AG09309 (cell line): Measurements from ENCODE around the gene ZNF740.
"Not testable (repeated sequence)": the region's sequence is repeated elsewhere in the genome, so short reads cannot be mapped to it uniquely, and the experiment has no call there.

Experiments used
- DNase-seq: peaks from one replicate; pipeline ENCODE4 v3.0.0-alpha.2; 2010; ENCODE audit warnings: low read depth
- H3K4me3 ChIP-seq: 2 replicates; pipeline ENCODE4 v1.5.1; 2011; ENCODE audit warnings: mild to moderate bottlenecking, low read depth, low read length, moderate library complexity; ENCODE audit not compliant: control insufficient read depth
- TF ChIP-seq, protein P1 (sequence below): IDR thresholded peaks from 2 replicates; pipeline ENCODE4 v1.5.1; 2011; ENCODE audit warnings: mild to moderate bottlenecking, low read depth, low read length, inconsistent platforms; ENCODE audit not compliant: insufficient read depth, control insufficient read depth; ENCODE audit errors: missing control alignments

Gene ZNF740

DNA sequence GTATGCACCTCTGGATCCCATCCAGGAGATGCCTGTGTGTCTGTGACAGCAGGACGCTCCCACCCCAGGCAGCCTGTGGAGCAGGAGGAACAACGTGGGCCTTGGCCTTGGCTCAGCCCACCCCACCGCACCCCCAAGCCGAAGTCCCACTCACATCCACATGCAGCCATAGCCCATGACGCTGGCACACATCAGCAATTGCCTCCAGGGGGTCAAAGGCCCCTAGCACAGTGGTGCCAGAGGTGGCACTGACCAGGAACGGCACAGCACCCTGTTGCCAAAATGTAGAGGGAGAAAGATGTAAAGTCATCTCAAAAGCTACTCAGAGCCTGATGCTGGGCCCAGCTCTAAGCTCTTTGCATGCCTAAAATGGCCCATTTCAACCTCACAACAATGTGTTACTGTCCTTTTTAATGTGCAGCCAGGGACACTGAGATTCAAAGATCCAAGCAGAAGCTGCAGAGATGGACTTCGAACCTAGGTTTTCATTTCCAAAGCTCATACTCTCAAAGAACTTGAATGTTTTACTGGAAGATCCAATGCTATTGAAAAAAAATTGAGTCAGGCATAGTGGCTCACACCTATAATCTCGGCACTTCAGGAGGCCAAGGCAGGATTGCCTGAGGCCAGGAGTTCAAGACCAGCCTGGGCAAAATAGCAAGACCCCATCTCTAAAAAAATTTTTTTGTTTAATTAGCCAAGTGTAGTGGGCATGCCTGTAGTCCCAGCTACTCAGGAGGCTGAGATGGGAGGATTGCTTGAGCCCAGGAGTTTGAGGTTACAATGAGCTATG, 19.2 kb upstream of the ZNF740 start:
- H3K4me3 ChIP-seq, result no peak overlapping the region
- TF ChIP-seq, protein P1, sequence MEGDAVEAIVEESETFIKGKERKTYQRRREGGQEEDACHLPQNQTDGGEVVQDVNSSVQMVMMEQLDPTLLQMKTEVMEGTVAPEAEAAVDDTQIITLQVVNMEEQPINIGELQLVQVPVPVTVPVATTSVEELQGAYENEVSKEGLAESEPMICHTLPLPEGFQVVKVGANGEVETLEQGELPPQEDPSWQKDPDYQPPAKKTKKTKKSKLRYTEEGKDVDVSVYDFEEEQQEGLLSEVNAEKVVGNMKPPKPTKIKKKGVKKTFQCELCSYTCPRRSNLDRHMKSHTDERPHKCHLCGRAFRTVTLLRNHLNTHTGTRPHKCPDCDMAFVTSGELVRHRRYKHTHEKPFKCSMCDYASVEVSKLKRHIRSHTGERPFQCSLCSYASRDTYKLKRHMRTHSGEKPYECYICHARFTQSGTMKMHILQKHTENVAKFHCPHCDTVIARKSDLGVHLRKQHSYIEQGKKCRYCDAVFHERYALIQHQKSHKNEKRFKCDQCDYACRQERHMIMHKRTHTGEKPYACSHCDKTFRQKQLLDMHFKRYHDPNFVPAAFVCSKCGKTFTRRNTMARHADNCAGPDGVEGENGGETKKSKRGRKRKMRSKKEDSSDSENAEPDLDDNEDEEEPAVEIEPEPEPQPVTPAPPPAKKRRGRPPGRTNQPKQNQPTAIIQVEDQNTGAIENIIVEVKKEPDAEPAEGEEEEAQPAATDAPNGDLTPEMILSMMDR, result no peak
- no peak for DNase-seq

DNA sequence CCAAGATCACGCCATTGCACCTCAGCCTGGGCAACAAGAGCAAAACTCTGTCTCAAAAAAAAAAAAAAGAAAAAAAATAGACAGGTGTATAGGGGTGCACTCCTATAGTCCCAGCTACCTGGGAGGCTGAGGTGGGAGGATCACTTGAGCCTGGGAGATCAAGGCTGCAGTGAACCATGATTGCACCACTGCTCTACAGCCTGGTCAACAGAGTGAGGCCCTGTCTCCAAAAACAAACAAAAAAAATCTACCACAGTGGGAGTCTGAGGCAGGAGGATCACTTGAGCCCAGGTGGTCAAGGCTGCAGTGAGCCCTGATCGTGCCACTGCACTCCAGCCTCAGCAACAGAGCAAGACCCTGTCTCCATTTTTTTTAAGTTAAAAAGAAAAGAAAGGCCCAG, 17.5 kb upstream of the ZNF740 start:
- not testable (repeated sequence) for H3K4me3 ChIP-seq, DNase-seq

DNA sequence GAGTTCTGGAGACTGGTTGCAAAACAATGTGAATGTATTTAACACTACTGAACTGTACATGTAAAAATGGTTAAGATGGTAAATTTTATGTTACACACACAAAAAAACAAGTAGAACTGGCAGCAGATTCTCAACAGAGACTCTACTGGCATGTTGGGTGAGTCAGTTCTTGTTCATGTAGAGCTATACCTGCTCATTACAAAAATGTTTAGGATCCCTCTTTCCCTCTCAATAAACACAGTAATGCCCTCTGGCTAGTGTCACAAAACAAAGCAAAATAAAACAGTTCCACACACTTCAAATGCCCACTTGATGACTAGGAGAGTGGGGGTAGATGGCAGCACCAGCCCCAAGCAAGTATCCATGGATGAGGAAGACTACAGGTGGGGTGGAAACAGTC, 13.7 kb upstream of the ZNF740 start:
- TF ChIP-seq, protein P1, result no peak
- H3K4me3 ChIP-seq, result no peak overlapping the region
- no peak for DNase-seq

DNA sequence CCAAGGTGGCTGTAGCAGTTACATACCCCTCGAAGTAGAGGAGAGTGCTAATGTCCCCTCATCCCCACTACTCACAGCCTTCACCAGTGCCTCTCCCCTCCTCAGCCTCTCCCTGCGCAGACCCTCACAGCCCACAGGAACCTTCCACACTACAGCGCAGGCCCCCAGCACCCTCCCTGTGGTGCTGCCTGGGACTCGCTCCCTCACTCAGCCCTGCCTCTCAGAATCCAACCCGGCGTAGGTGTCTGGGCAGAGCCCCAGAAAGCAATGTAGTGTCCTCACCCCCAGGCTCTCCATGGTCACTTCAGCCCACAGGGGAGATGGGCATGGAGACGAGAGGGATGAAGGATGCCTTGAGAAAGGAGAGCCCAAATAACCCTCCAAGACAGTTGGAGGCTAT, 10.9 kb upstream of the ZNF740 start:
- H3K4me3 ChIP-seq, result no peak overlapping the region
- no peak for DNase-seq
- TF ChIP-seq, protein P1, result no peak

DNA sequence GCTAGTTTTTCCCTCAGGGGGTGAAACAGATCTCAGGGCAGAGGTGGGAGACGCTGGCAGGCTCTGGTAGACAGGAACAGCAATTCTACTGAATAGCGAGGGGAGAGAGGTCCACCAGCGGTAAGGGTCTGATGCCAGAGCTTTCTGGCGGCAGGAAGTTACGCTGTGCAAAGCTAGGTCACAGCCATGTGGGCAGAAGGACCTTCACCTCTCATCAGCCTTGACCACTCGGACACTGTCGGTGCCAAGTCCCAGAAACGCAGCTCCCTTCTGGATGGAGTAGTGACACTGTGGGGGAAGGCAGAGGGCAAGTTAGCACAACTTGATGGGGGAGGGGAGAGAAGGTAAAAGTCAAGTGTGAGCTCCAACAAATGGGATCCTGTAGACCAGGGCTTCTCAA, 10.3 kb upstream of the ZNF740 start:
- no peak for DNase-seq
- H3K4me3 ChIP-seq, result no peak overlapping the region
- TF ChIP-seq, protein P1, result no peak

DNA sequence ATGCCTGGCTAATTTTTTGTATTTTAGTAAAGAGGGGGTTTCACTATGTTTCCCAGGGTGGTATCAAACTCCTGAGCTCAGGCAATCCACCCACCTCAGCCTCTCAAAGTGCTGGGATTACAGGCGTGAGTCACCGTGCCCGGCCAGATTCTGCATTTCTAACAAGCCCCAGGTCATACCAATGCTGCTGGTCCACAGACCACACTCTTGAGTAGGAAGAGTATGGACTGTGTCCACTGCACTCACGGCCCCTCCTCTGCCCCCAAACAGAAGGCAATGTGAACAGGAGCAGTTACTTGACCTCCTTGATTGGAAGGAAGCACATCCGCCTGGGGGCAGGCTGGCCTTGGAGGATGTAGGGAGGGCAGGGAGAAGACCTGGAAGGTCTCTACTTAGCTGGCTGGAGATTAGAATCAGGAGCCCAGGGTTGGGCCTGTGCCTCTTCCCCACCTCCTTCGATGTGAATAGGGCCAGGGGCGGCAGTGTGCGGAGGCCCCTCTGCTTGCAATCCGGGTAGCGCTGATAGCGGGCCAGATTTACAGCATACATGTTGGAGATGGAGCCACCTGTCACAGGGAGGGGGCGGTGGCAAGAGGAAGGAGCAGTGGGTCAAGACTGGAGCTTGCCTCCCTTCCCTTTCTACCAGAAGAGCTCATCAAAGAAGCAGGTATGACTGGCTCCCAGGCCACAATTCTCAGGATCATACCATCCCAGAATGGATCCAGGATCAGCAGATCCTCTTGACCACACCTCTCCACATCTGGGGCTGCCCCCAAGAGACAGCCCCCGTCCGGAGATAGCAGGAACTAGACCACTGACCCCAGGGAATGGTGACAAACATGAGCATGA, 9.4 kb upstream of the ZNF740 start:
- DNase-seq, result no peak
- H3K4me3 ChIP-seq, result no peak overlapping the region
- TF ChIP-seq, protein P1, result no peak

DNA sequence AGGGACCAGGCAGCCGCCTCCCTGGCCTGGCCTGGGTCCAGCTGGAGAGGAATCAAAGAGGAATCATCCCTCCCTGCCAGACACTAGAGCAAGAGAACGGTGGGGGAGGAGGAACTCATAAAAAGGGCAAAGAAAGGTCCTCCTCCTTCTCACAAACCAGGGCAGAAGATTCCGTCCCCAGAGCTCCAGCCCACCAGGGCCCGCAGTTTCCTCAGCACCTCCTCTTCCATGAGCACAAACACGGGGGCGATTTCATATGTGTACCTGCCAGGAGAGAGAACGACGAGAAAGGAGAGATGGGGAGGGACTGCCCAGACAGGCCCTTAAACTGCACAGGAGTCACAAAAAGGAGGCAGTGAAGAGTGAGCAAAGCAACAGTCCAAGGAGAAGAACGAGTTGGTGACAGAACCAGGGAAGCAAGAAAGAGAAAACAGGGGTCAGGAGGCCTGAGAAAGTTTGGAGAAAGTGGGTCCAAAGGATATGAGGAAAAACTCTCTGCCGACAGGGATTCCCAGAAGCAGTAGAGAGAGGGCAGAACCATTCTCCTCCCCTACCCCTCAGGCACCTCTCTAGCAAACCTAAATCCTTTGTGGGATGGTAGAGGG, 8.7 kb upstream of the ZNF740 start:
- H3K4me3 ChIP-seq, result no peak overlapping the region
- no peak for DNase-seq
- TF ChIP-seq, protein P1, result no peak
